Astrocyte (in vitro differentiated cells and primary cell): ENCODE measurements around the gene MAPK8IP1. TPM values are rescaled to one million over a fixed set of nuclear protein-coding genes. Genes with fewer than 3 reads are reported as not detected.

Experiments
- DNase-seq: peaks from one replicate; pipeline ENCODE4 v3.0.0-alpha.2; 2010; ENCODE audit warnings: low read depth
- FAIRE-seq: peaks from 2 replicates; lab custom pipeline; 2011; peaks lifted over from hg19 to GRCh38; lab: Jason Lieb, UNC
- H2AFZ ChIP-seq: 2 replicates; pipeline ENCODE4 v1.6.0; 2012; ENCODE audit warnings: low read depth, low read length, inconsistent platforms
- H3K27ac ChIP-seq: 2 replicates; pipeline ENCODE4 v1.5.1; 2011; ENCODE audit warnings: low read depth, low read length, inconsistent platforms
- H3K27me3 ChIP-seq: 2 replicates; pipeline ENCODE4 v1.6.0; 2011; ENCODE audit warnings: low read length, inconsistent platforms; ENCODE audit not compliant: insufficient read depth
- H3K36me3 ChIP-seq: 2 replicates; pipeline ENCODE4 v1.5.1; 2011; ENCODE audit warnings: low read length, inconsistent platforms; ENCODE audit not compliant: insufficient read depth
- H3K4me1 ChIP-seq: 2 replicates; pipeline ENCODE4 v1.5.1; 2011; ENCODE audit warnings: low read length, inconsistent platforms; ENCODE audit not compliant: insufficient read depth
- H3K4me2 ChIP-seq: 2 replicates; pipeline ENCODE4 v1.6.0; 2012; ENCODE audit warnings: low read length, inconsistent platforms
- H3K4me3 ChIP-seq: 2 replicates; pipeline ENCODE4 v1.5.1; 2011; ENCODE audit warnings: low read depth, mild to moderate bottlenecking, low read length, inconsistent platforms; ENCODE audit not compliant: insufficient read depth
- H3K79me2 ChIP-seq: 2 replicates; pipeline ENCODE4 v1.6.0; 2012; ENCODE audit warnings: mild to moderate bottlenecking, low read length, inconsistent platforms; ENCODE audit not compliant: insufficient read depth
- H3K9ac ChIP-seq: 2 replicates; pipeline ENCODE4 v1.6.0; 2012; ENCODE audit warnings: mild to moderate bottlenecking, low read length, inconsistent platforms
- H3K9me3 ChIP-seq: 2 replicates; pipeline ENCODE4 v1.5.1; 2012; ENCODE audit warnings: low read depth, mild to moderate bottlenecking, low read length, inconsistent platforms; ENCODE audit not compliant: insufficient read depth
- H4K20me1 ChIP-seq: 2 replicates; pipeline ENCODE4 v1.6.0; 2012; ENCODE audit warnings: low read length, inconsistent platforms; ENCODE audit not compliant: insufficient read depth
- H3K27ac Mint-ChIP-seq: one replicate; pipeline ENCODE4 v1.8.0; 2021; ENCODE audit warnings: mild to moderate bottlenecking, mixed read lengths; ENCODE audit not compliant: unreplicated experiment
- H3K27me3 Mint-ChIP-seq: one replicate; pipeline ENCODE4 v1.8.0; 2021; ENCODE audit warnings: low read depth, mixed read lengths; ENCODE audit not compliant: unreplicated experiment
- H3K36me3 Mint-ChIP-seq: one replicate; pipeline ENCODE4 v1.8.0; 2021; ENCODE audit warnings: low read depth, mixed read lengths; ENCODE audit not compliant: unreplicated experiment
- H3K4me1 Mint-ChIP-seq: one replicate; pipeline ENCODE4 v1.8.0; 2021; ENCODE audit warnings: low read depth, mixed read lengths; ENCODE audit not compliant: unreplicated experiment
- H3K4me3 Mint-ChIP-seq: one replicate; pipeline ENCODE4 v1.8.0; 2021; ENCODE audit warnings: mild to moderate bottlenecking, moderate library complexity, mixed read lengths; ENCODE audit not compliant: unreplicated experiment
- H3K9me3 Mint-ChIP-seq: one replicate; pipeline ENCODE4 v1.8.0; 2021; ENCODE audit warnings: mild to moderate bottlenecking, mixed read lengths; ENCODE audit not compliant: unreplicated experiment
- EZH2 ChIP-seq: IDR thresholded peaks from 2 replicates; pipeline ENCODE4 v1.6.1; 2012; ENCODE audit warnings: mild to moderate bottlenecking, low read length, inconsistent platforms; ENCODE audit not compliant: insufficient read depth
- total RNA-seq: library from RNA; stranded (reverse); gene quantifications from 2 replicates; pipeline ENCODE4 v1.2.1, GENCODE V29; 2021
- TF ChIP-seq, protein P1 (sequence below): IDR thresholded peaks from 2 replicates; pipeline ENCODE4 v1.5.1; 2011; ENCODE audit warnings: low read depth, mild to moderate bottlenecking, inconsistent platforms, low read length, moderate library complexity; ENCODE audit not compliant: insufficient read depth

The MAPK8IP1 gene
- total RNA-seq, 1 donor from 2014 or later = 14.7 TPM

DNA sequence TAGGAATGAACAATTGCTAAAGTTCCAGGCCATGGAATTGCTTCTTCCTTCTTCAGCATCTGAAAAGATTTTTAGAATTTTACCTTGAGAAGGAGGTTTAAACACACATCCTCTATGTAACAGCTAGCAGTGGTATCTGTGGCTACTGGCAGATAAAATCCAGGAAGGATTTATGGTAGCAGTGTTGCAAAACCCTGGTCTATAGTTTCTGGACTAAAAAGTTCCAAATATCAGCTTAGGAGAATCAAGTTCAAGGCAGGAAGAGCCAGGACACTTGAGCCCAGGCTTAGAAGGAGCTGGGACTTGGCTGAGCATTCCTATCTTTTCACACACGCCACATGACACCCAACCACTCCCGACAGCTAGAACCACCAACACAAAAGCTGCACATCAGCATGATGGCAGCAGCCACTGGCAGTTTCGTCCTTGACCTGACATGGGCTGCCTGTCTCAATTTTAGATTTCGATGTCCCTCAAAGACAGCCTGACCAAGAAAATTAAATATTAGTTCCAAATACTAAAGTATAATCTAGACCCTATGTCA, 51.1 kb downstream of the MAPK8IP1 start:
- TF ChIP-seq, protein P1, sequence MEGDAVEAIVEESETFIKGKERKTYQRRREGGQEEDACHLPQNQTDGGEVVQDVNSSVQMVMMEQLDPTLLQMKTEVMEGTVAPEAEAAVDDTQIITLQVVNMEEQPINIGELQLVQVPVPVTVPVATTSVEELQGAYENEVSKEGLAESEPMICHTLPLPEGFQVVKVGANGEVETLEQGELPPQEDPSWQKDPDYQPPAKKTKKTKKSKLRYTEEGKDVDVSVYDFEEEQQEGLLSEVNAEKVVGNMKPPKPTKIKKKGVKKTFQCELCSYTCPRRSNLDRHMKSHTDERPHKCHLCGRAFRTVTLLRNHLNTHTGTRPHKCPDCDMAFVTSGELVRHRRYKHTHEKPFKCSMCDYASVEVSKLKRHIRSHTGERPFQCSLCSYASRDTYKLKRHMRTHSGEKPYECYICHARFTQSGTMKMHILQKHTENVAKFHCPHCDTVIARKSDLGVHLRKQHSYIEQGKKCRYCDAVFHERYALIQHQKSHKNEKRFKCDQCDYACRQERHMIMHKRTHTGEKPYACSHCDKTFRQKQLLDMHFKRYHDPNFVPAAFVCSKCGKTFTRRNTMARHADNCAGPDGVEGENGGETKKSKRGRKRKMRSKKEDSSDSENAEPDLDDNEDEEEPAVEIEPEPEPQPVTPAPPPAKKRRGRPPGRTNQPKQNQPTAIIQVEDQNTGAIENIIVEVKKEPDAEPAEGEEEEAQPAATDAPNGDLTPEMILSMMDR = no peak
- TF ChIP-seq EZH2 = no peak
- H3K4me2 ChIP-seq = no peak overlapping the region
- FAIRE-seq (no peak), DNase-seq (no peak)
- H2AFZ ChIP-seq = no peak overlapping the region
- peaks cover 4% of the 10 kb centered on the region for H4K20me1 ChIP-seq
- H3K27me3 ChIP-seq = no peaks in the 10 kb centered on the region
- no peak overlapping the region for H3K4me3 ChIP-seq
- no peak overlapping the region for H3K27ac ChIP-seq
- H3K36me3 Mint-ChIP-seq = peaks cover 13% of the 10 kb centered on the region
- peaks cover 8% of the 10 kb centered on the region for H3K4me1 Mint-ChIP-seq
- H3K4me1 ChIP-seq = no peaks in the 10 kb centered on the region
- H3K27ac Mint-ChIP-seq = no peak overlapping the region
- no peak overlapping the region for H3K4me3 Mint-ChIP-seq
- no peaks in the 10 kb centered on the region for H3K9me3 Mint-ChIP-seq
- H3K79me2 ChIP-seq = no peaks in the 10 kb centered on the region
- H3K36me3 ChIP-seq = peaks cover 14% of the 10 kb centered on the region
- H3K27me3 Mint-ChIP-seq = no peaks in the 10 kb centered on the region
- H3K9me3 ChIP-seq = no peaks in the 10 kb centered on the region
- no peak overlapping the region for H3K9ac ChIP-seq

DNA sequence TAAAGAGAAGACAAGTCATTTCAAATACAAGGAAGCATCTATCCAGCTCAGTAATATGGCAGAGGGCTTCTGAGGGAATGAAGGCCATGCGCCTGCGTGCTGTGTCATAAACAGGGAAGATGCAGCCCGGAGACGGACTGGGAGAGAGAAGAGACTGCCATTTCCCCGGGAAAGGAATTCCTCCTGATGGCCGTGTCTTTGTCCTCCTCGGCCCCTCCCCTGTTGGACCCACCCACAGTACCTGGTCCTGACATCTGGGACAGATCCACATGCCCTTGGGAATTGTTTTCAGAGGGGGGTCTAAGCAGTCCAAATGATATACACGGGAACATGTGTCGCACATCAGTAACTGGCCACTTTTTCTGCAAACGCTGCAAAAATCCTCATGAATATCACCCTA, 52.5 kb downstream of the MAPK8IP1 start:
- FAIRE-seq (no peak), DNase-seq (no peak)
- peaks cover 20% of the 10 kb centered on the region for H3K36me3 Mint-ChIP-seq
- Histone ChIP-seq H3K4me2 (no peak overlapping the region), H3K79me2 (no peaks in the 10 kb centered on the region), H3K4me3 (no peak overlapping the region), H3K27me3 (no peaks in the 10 kb centered on the region), H4K20me1 (no peaks in the 10 kb centered on the region), H3K4me1 (no peaks in the 10 kb centered on the region), H3K9me3 (no peaks in the 10 kb centered on the region), H3K27ac (no peak overlapping the region), H2AFZ (no peak overlapping the region), H3K9ac (no peak overlapping the region), H3K36me3 (peaks cover 6% of the 10 kb centered on the region)
- TF ChIP-seq EZH2 = no peak
- TF ChIP-seq, protein P1 = no peak
- H3K27ac Mint-ChIP-seq = no peak overlapping the region
- no peak overlapping the region for H3K4me3 Mint-ChIP-seq
- no peaks in the 10 kb centered on the region for H3K27me3 Mint-ChIP-seq
- H3K4me1 Mint-ChIP-seq = peaks cover 6% of the 10 kb centered on the region
- no peaks in the 10 kb centered on the region for H3K9me3 Mint-ChIP-seq

DNA sequence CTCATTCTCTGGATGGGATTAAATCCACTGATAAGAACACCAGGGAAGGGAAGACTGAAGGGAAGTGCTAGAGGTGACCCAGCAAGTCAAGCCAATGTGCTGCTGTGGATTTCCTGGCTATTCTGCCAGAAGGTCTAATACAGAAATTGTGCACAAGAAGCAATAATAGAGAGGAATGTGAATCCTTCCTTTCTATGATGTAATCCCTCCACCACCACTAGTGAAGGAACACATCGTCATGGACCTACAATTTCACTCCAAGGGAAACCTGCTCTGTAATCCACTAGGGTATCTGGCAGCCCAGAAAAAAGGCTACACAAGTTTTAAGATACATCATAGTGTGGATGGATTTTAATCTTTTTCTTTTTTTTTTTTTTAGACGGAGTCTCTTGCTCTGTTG, 54.4 kb downstream of the MAPK8IP1 start:
- H3K79me2 ChIP-seq = no peaks in the 10 kb centered on the region
- FAIRE-seq (no peak), DNase-seq (no peak)
- no peak overlapping the region for H3K4me3 Mint-ChIP-seq
- H3K4me1 ChIP-seq = no peaks in the 10 kb centered on the region
- H3K36me3 ChIP-seq = peaks cover 6% of the 10 kb centered on the region
- no peak overlapping the region for H3K4me3 ChIP-seq
- no peaks in the 10 kb centered on the region for H3K27me3 Mint-ChIP-seq
- H3K27me3 ChIP-seq = no peaks in the 10 kb centered on the region
- no peak overlapping the region for H3K4me2 ChIP-seq
- peak overlapping the region; percentile 58 for H3K27ac Mint-ChIP-seq
- H3K4me1 Mint-ChIP-seq = peaks cover 5% of the 10 kb centered on the region
- no peaks in the 10 kb centered on the region for H3K9me3 Mint-ChIP-seq
- H3K9me3 ChIP-seq = no peaks in the 10 kb centered on the region
- H3K36me3 Mint-ChIP-seq = peaks cover 14% of the 10 kb centered on the region
- no peak for TF ChIP-seq EZH2
- TF ChIP-seq, protein P1 = no peak
- H4K20me1 ChIP-seq = no peaks in the 10 kb centered on the region
- no peak overlapping the region for H2AFZ ChIP-seq
- no peak overlapping the region for H3K9ac ChIP-seq
- H3K27ac ChIP-seq = no peak overlapping the region
